Daoy (cell line): Measurements from ENCODE around the gene ZNF524. TPM values are rescaled to one million over a fixed set of nuclear protein-coding genes. Genes with fewer than 3 reads are reported as not detected.
"Not testable (repeated sequence)": the region's sequence is repeated elsewhere in the genome, so short reads cannot be mapped to it uniquely, and the experiment has no call there.

Source experiments
- DNase-seq: peaks from one replicate; pipeline ENCODE4 v3.0.0-alpha.2; 2015; ENCODE audit warnings: low read depth
- total RNA-seq: library from RNA; depleted of rRNA; stranded (reverse); fragments of >200 nt; shearing (Covaris generic); gene quantifications from 2 replicates; pipeline ENCODE4 v1.2.3, GENCODE V29; 2014

The ZNF524 gene
- total RNA-seq, 1 experiment from 2014 or later: 8.7 TPM

GRCh38 chr19:55581145-55581822 lies 18.8 kb upstream of the ZNF524 start:
- DNase-seq: peak; percentile 34

GRCh38 chr19:55581823-55582223 lies 18.3 kb upstream of the ZNF524 start:
- DNase-seq: no peak

GRCh38 chr19:55582284-55582683 lies 17.8 kb upstream of the ZNF524 start:
- DNase-seq: not testable (repeated sequence)

- not testable (repeated sequence) for DNase-seq
Measured at GRCh38 chr19:55583897-55584296, 16.2 kb upstream of the ZNF524 start.

GRCh38 chr19:55584871-55585270 lies 15.2 kb upstream of the ZNF524 start:
- no peak for DNase-seq

- peak; percentile 86 for DNase-seq
Measured at GRCh38 chr19:55585658-55586339, 14.3 kb upstream of the ZNF524 start.

GRCh38 chr19:55586976-55587668 lies 13.0 kb upstream of the ZNF524 start:
- peak; percentile 97 for DNase-seq

- DNase-seq: no peak
Measured at GRCh38 chr19:55588738-55589137, 11.3 kb upstream of the ZNF524 start.

- DNase-seq: no peak
Measured at GRCh38 chr19:55590109-55590508, 10.0 kb upstream of the ZNF524 start.

GRCh38 chr19:55590617-55591016 lies 9.5 kb upstream of the ZNF524 start:
- DNase-seq: peak; percentile 39

GRCh38 chr19:55591555-55591954 lies 8.5 kb upstream of the ZNF524 start:
- no peak for DNase-seq

GRCh38 chr19:55592391-55593090 lies 7.5 kb upstream of the ZNF524 start:
- DNase-seq: no peak

GRCh38 chr19:55593096-55593772 lies 6.9 kb upstream of the ZNF524 start:
- DNase-seq: no peak

GRCh38 chr19:55594996-55595545 lies 5.0 kb upstream of the ZNF524 start:
- DNase-seq: no peak

GRCh38 chr19:55596304-55596703 lies 3.8 kb upstream of the ZNF524 start:
- no peak for DNase-seq

GRCh38 chr19:55597501-55597921 lies 2.6 kb upstream of the ZNF524 start:
- DNase-seq: no peak

GRCh38 chr19:55598034-55598433 lies 2.1 kb upstream of the ZNF524 start:
- DNase-seq: no peak

- peak; percentile 95 for DNase-seq
Measured at GRCh38 chr19:55598719-55599467, 1.2 kb upstream of the ZNF524 start.

GRCh38 chr19:55599468-55599841 lies 633 bp upstream of the ZNF524 start, which contains the start of gene FIZ1:
Gene FIZ1 (minus strand): TSS chr19:55599517. CDS start chr19:55597865, 1,652 bp downstream.
- DNase-seq: peak; percentile 99

GRCh38 chr19:55600662-55601028 lies 557 bp downstream of the ZNF524 start:
- DNase-seq: no peak

GRCh38 chr19:55601084-55601483 lies 996 bp downstream of the ZNF524 start:
- DNase-seq: no peak
